ENCODE results near the gene MTUS2.

MTUS2 gene

DNA sequence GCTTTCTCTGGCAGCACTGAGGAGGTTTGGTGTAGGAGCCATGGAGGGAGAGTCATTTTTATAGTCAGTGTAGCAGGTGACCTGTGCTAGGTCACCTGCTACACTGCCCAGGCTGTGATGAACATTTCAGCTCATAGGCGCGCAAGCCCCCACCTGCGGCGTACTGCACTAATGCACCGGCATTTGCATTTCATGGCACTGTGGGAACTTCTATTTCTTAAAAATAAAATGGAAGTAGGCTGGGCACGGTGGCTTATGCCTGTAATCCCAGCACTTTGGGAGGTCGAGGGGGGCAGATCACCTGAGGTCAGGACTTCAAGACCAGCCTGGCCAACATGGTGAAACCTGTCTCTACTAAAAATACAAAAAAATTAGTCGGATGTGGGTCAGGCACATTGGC is 674.4 kb downstream of the MTUS2 start:
- Histone ChIP-seq H3K27me3 (no peaks in the 10 kb centered on the region), H3K4me3 (ENCODE audit: low read depth in 1 of 2, low read length in 1 of 2) (no peak overlapping the region), H3K36me3 (no peaks in the 10 kb centered on the region), H3K27ac (no peak overlapping the region), H3K9me3 (no peaks in the 10 kb centered on the region), H3K4me1 (ENCODE audit: control insufficient read depth in 1 of 2, insufficient read depth in 1 of 2, low read depth in 1 of 2, low read length in 1 of 2) (peaks cover 17 to 18% of the 10 kb centered on the region in 2 experiments)
- TF ChIP-seq, protein P1, sequence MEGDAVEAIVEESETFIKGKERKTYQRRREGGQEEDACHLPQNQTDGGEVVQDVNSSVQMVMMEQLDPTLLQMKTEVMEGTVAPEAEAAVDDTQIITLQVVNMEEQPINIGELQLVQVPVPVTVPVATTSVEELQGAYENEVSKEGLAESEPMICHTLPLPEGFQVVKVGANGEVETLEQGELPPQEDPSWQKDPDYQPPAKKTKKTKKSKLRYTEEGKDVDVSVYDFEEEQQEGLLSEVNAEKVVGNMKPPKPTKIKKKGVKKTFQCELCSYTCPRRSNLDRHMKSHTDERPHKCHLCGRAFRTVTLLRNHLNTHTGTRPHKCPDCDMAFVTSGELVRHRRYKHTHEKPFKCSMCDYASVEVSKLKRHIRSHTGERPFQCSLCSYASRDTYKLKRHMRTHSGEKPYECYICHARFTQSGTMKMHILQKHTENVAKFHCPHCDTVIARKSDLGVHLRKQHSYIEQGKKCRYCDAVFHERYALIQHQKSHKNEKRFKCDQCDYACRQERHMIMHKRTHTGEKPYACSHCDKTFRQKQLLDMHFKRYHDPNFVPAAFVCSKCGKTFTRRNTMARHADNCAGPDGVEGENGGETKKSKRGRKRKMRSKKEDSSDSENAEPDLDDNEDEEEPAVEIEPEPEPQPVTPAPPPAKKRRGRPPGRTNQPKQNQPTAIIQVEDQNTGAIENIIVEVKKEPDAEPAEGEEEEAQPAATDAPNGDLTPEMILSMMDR (IDR thresholded peaks at IDR 0.05): no peak

DNA sequence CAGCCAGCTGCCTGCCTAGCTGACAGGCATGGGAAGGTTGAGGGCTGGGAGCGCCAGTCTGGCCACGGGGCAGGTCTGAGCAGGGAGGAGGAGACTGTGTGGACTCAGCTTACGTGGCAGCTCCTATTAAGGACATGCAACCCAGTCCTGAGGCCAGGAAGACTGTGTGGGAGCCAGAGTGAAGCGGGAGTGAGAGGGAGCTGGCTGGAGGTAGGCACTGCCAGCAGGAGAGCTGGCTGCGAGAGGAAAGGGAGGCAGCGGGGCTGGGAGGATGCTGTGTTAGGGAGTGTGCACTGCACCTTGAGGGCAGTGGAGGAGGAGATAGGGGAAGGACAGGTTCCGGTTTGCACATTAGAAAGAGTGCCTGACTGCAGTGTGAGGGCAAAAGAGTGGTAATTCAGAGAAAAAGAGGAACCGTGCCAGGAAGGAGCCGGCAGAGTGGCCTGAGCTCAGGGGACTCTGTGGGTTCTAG is 676.1 kb downstream of the MTUS2 start:
- TF ChIP-seq, protein P1 (IDR thresholded peaks at IDR 0.05): no peak
- Histone ChIP-seq H3K36me3 (no peaks in the 10 kb centered on the region), H3K4me3 (ENCODE audit: low read depth in 1 of 2, low read length in 1 of 2) (no peak overlapping the region), H3K9me3 (no peaks in the 10 kb centered on the region), H3K27ac (peak overlapping the region; percentile 4), H3K27me3 (no peaks in the 10 kb centered on the region), H3K4me1 (ENCODE audit: control insufficient read depth in 1 of 2, insufficient read depth in 1 of 2, low read depth in 1 of 2, low read length in 1 of 2) (peaks cover 17 to 18% of the 10 kb centered on the region in 2 experiments)

DNA sequence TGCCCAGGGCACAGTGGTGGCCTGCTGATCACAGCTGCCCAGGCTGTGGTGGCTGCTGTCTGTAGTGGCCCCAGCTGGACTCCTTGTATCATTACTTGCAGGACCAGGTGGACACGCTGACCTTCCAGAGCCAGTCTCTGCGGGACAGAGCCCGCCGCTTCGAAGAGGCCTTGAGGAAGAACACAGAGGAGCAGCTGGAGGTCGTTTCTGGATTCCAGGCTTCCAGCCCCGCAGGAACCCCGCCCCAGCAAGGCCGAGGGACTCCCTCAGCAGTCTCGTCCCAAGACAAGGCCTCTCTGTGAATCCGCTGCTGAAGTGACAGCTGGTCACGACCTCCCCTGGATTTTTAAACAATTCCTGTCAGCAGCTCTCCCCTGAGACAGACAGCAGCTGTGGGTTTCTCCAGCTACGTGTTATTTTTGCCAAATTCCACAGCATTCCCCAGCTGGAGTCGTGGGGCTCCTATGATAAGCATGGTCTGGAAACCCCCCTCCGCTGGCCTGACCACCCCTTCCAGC is 677.1 kb downstream of the MTUS2 start:
- H3K9me3 ChIP-seq: no peaks in the 10 kb centered on the region
- no peaks in the 10 kb centered on the region for H3K36me3 ChIP-seq
- H3K4me3 ChIP-seq (ENCODE audit: low read depth in 1 of 2, low read length in 1 of 2): no peak overlapping the region
- peak overlapping the region; percentile 4 for H3K27ac ChIP-seq
- TF ChIP-seq, protein P1 (IDR thresholded peaks at IDR 0.05): no peak
- no peaks in the 10 kb centered on the region for H3K27me3 ChIP-seq
- peaks cover 17 to 18% of the 10 kb centered on the region in 2 experiments for H3K4me1 ChIP-seq (ENCODE audit: control insufficient read depth in 1 of 2, insufficient read depth in 1 of 2, low read depth in 1 of 2, low read length in 1 of 2)

DNA sequence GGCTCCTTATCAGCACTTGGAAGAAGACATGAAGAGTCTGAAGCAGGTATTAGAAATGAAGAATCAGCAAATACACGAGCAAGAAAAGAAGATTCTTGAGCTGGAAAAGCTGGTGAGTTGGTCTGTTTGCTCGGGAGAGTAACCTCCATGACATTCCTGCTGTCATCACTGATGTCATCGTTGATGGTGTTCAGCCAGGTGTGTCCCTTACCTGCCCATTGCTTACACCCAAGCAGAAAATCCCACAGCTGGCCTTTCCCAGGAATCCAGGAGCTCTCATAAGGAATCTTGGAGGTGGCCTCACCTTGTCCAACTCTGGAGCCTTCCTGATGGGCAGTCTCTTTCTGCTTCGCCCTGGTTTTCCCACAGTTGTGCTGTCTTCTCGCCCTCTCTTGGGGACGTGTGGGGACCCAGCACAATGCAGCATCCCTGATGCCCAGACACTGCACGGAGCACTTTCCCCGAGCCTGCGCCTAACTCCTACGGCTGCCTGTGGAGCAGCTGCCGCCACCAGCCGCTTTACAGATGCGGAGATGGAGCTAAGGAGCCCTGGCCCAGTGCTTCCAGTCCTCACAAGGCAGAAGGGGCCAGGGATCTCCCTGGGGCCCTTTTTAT is 678.4 kb downstream of the MTUS2 start:
- Histone ChIP-seq H3K36me3 (no peaks in the 10 kb centered on the region), H3K4me1 (ENCODE audit: control insufficient read depth in 1 of 2, insufficient read depth in 1 of 2, low read depth in 1 of 2, low read length in 1 of 2) (peaks cover 17 to 18% of the 10 kb centered on the region in 2 experiments), H3K27ac (no peak overlapping the region), H3K27me3 (peaks cover 13% of the 10 kb centered on the region), H3K9me3 (no peaks in the 10 kb centered on the region), H3K4me3 (ENCODE audit: low read depth in 1 of 2, low read length in 1 of 2) (no peak overlapping the region)
- TF ChIP-seq, protein P1 (IDR thresholded peaks at IDR 0.05): no peak

DNA sequence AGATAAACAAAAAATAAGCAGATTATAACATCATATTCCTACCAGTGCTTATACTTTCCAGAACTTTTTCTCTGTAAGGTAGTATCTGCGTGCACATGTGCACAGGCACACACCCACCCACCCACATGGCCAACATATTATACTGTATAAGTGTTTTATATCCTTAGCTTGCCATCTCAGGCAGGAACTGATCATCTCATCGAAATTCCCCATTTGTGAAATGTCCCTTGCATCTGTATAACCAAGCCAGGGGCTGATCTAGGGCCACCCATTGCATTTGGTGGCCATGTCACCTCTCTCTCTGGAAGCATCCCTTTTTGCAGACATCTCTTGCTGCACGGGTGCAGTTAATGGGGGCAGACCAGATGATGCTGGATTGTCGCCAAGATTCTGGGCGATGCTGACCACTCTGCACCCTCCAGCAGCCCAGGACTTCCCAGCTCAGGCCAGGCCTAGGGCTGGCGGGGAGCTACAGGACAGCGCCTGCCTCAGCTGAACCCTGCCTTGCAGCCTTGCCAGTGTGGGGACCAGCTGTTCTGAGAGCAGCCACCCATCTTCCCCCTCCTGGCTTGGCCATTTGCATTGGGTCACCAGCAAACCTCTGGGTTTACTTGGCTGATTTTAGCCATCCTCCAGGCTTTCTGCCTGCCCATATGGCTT is 679.5 kb downstream of the MTUS2 start:
- Histone ChIP-seq H3K4me3 (ENCODE audit: low read depth in 1 of 2, low read length in 1 of 2) (no peak overlapping the region), H3K4me1 (ENCODE audit: control insufficient read depth in 1 of 2, insufficient read depth in 1 of 2, low read depth in 1 of 2, low read length in 1 of 2) (peaks cover 17 to 18% of the 10 kb centered on the region in 2 experiments), H3K36me3 (no peaks in the 10 kb centered on the region), H3K9me3 (no peaks in the 10 kb centered on the region), H3K27ac (no peak overlapping the region), H3K27me3 (peaks cover 24% of the 10 kb centered on the region)
- TF ChIP-seq, protein P1 (IDR thresholded peaks at IDR 0.05): no peak
